GM21367 (cell line): Measurements from ENCODE around the gene TTBK1.

Experiments
- ATAC-seq: cut with Tn5 transposase; IDR thresholded peaks from one replicate; pipeline ENCODE4 v1.9.1; 2021; ENCODE audit not compliant: unreplicated experiment

Gene TTBK1

DNA sequence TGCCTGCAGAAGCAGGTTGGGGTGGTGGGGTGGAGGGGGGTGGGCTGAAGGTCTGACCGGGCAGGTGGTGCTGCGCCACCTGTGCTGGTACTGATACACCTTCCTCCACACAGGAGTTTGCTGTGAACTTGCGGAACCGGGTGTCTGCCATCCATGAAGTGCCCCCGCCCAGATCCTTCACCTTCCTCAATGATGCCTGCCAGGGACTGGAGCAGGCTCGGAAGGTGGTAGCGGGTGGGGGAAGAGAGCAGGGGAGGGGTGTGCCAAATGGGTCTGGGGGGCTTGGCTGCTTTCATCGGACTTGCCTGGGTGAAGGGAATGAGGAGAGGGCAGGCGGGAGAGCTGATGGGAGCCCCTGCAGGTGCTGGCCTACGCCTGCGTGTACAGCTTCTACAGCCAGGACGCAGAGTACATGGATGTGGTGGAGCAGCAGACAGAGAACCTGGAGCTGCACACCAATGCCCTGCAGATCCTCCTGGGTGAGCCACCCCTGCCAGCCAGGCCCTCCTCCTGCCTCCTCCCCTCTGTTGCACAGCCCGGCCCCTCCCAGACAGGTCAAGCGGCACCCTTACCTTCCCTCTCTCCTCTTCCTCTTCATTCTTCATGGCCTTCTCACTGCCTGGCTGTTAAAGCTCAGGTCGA lies 20.7 kb upstream of the TTBK1 start:
- no peak for ATAC-seq

DNA sequence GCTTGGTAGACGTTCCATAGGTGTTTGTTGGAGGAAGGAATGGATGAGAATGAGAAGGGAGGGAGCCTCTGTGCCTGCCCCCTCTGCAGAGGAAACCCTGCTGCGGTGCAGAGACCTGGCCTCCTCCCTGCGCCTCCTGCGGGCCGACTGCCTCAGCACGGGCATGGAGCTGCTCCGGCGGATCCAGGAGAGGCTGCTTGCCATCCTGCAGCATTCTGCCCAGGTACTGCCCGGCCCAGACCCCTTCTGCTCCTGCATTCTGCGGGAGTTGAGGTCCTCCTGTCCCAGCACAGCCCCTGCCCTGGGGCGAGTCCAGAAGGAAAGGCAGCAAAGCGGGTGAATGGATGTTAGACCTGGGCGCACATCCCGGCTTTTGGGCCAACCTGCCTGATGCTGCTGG lies 20.1 kb upstream of the TTBK1 start:
- ATAC-seq: no peak

DNA sequence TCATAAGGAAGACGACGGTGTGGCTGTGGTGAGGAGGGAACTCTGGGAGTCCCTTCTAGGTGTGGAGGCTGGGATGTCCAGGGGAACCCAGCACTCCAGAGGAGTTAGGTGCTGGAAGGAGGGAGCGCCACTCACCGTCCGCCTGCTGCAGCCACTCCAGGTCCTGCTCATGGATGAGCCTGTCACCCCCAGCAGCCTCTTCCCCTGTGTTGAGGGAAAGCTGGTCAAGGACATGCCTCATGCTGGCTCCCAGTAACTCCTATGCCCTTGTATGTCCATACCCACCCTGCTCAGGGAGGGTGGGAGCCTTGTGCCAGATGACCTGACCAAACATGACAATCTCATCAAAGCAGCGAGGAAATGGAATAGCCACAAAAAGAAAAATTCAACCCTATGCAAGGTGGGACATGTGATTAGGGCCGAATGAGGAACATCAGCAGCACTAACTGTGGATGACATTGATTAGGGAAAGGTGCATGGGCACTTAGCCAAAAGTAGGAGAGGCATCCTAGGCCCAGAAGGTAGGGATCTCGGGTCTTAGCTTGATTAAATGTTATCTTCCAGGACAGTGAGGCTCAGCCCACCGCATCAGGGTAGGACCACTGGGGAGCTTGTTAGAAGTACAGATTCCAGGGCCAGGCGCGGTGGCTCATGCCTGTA lies 17.0 kb upstream of the TTBK1 start:
- no peak for ATAC-seq

DNA sequence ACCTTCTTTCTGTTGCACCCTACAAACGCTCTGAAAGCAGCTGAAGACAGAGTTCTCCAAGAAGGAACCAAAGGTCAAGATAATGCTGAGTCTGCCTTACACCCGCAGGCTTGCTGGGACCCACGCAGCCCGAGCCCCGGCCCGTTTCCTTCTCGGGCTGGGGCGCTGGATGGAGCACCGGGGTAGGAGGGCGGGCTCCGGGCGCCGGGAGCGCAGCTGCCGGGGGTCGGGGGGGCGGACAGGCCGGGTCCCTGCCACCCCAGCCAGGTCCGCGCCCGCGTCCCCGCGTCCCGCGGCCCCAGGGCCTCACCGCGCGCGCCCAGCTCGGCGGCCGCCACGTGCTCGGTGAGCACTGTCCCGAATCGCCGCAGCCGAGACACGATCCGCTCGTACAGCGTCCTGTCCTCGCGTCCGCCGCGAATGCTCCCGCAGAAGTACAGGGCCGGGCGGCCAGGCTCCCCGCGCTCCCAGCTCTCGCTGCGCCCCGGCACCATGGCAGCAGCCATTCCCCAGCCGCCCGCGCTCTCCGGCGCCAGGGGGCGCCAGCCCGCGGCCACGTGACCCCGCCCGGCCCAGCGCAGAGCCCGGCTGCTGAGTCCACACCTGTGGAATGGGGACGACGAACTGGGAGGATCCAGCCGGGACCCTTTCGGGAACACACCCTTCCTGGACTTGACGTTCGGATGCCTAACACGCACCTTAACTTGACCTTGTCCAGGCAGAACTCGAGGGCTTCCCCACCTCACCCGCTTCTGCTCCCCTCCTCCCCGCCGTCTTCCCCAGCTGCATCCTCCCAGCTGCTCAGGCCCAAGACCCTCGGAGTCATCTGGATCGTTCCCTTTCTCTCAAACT lies 14.1 kb upstream of the TTBK1 start, which contains the start of gene DNPH1:
DNPH1 (minus strand) TSS at position 531 of the 852 bp plus-strand sequence; CDS start at position 506, 25 bp downstream.
- ATAC-seq: peak; percentile 52

DNA sequence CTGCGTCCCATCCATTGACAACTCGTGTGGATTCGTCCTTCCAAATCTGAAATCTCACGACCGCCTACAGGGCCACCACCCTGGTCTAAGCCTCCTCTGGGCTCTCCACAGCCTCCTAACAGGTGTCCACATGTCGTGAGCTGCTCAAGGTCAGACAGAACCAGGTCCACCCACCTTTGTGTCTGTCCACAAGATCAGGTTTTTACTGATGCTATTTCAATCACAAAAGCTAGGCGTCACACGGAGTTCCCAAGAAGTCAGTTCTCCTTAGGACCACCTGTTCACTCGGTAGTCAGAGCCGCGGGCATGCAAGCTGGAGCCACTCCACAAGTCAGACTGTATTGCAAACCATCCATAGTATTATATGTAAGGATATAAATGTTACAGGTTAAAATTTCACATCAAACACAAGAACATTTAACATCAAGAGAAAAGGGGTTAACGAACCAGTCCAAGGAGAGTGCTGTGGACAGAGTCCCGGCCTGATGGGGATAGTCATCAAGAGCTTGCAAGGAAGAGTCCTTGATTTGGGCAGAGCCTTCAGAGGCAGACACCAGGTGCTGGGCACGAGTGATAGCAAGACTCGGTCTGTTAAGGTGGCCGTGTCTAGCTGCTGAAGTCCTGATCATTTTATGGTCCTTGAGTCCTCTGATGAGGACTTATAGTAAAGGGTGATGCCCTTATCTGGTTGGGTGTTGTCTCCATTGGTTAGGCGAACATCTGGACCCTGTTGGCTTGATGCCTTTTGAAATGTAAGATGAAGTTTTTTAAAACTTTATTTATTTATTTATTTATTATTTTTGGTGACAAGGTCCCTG lies 13.3 kb upstream of the TTBK1 start:
- no peak for ATAC-seq

DNA sequence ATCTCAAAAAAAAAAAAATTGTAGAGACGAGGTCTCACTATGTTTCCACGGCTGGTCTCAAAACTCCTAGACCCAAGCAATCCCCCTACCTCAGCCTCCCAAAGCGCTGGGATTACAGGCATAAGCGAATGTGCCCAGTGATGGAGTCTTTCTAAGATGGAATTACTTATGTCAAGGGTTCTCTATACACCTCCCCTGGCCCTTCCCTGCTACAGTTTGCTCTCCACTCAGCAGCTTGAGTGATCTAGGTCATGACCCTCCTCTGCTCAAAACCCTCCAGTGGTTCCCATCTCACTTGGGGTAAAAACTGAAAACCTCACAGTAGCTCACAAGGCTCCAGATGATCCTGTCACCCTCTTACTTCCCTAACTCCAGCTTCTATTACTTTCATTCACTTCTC lies 12.2 kb upstream of the TTBK1 start:
- no peak for ATAC-seq

DNA sequence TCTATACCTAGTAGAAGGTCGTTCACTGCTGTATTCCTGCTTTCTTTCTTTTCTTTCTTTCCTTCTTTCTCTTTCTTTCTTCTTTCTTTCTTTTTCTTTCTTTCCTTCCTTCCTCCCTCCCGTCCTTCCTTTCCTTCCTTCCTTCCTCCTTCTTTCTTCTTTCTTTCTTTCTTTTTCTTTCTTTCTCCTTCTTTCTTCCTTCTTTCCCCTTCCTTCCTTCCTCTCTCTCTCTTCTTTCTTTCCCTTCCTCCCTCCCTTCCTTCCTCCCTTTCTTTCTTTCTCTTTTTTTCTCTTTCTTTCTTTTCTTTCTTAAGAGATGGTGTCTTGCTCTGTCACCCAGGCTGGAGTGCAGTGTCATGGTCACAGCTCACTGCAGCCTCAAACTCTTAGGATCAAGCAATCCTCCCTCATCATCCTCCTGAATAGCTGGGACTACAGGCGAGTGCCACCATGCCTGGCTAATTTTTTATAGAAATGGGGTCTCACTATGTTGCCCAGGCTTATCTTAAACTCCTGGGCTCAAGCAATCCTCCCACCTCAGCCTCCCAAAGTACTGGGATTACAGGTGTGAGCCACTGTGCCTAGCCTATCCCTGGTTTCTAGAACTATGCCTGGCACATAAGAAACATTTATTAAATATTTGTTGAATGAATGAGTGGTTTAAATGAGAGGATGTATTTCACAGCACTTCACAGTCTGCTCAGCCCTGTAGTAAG lies 11.4 kb upstream of the TTBK1 start:
- ATAC-seq: no peak

DNA sequence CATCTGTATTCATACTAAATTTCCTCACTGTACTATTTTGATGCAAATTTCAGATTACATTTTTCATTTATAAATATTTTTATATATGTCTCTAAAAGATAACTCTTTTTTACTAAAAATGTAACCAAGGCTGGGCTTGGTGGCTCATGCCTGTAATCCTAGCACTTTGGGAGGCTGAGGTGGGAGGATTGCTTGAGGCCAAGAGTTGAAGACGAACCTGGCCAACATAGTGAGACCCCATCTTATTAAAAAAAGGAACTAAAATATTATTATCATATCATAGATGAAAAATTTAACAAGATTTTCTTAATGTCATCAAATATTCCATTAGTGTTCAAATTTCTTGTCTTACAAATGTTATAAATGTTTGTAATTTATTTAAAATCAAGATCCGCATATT lies 7.4 kb upstream of the TTBK1 start:
- no peak for ATAC-seq

DNA sequence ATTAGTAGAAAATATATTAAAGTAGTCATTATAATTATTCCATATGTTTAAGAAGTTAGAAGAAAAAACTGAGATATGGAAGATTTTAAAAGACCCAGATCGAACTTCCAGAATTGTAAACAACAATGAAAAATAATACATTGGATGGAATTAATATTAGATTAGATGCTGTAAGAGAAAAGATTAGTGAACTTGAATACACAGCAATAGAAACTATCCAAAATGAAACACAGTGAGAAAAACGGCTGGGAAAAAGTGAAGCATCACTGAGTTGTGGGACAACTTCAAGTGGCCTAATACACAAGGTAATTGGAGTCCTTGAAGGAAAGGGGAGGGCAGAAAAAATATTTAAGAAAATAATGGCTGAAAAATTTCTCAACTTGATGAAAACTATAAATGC lies 4.2 kb upstream of the TTBK1 start:
- ATAC-seq: no peak

DNA sequence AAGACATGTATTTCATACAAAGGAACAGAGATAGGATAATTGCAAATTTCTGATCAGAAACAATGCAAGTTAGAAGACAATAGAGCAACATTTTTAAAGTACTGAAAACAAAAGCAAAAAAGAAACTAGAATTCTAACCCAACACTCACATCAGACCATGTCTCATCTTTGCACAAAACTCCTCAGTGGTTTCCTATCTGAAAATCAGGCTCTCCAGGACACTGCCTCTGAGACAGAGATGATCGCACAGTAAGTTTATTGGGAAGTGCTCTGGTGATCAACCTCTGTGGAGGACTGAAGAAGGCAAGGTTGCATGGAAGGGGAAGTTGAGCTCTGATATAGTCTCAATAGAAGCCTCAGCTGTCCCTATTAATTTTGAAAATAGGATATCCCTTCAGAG lies 2.3 kb upstream of the TTBK1 start:
- ATAC-seq: no peak

DNA sequence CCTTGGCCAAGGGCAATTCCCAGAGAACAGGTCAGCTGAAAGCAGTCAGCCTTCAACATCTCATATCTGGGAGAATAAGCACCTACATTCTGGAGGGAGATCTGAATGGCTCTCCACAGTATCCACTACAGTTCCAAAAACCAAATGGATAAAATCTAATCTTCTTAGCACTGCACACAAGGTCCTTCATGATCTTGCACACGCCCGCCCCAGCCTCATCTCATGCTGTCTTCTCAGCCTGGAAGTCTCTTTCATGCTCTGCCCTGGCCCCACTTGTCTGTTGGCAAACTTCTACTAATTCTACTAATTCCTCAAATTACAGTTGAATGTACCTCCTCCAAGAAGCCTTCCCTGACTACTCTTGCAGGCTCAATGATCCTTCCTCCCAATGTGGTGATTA lies 1.8 kb upstream of the TTBK1 start:
- no peak for ATAC-seq

DNA sequence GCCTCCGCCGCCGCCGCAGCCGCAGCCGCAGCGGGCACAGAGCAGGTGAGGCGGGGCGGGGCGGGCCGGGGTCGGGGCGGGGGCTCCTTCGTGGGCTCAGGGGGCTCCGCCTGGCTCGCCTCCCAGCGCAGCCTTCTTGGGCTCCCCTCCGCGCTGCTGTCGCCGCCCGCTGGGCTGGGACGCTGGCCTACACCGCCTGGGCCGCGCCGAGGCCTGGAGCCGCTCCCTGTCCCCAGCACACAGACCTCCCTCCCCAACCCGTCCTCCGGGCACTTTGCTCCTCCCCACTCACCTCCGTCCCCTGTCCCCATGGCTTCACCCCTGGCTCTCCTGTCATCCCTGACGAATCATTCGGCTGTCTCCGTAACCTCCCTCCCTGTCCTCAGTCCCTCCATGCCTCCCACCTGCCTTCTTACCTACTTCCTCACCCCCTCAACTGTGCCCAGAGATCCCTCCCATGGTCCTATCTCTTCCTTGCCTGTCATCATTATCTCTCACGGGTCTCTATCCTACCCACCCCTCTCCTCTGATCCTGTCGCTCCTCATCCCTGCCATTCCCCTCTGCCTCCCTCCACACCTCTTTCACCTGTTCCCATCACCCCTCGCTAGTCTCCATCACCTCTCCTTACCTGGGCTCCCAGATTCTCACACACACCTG lies 512 bp downstream of the TTBK1 start:
- no peak for ATAC-seq

DNA sequence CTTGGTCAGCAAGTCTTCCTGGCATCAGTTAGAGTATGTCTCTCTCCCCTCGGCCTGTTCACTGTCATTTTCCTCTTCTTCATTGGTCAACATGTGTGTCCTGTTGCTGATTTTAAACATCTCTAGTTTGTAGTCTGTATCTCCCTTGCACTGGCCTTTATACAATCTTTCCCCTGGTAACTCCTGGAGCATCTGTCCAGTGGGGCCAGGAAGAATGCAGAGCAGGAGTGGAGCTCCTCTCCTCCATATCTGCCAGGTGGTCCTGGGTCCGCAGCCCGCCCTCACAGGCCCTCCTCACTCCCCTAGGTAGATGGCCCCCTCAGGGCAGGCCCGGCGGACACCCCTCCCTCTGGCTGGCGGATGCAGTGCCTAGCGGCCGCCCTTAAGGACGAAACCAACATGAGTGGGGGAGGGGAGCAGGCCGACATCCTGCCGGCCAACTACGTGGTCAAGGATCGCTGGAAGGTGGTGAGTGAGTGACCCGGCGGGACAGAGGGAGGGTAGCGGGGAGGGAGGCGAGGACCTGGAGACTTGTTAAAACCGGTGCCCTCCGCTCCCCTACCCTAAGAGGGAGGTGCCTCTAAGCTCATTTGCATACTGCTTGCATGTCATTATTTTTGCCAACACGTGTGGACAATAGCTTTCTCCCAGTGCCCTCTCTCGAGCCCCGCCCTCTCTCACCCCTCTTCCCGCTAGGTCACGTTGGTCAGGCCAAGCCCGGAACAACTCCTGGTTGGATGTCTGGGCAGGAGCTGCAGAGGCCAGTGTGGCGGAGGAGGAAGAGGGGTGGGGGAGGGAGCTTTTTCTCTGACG lies 3.2 kb downstream of the TTBK1 start:
- peak; percentile 6 for ATAC-seq

DNA sequence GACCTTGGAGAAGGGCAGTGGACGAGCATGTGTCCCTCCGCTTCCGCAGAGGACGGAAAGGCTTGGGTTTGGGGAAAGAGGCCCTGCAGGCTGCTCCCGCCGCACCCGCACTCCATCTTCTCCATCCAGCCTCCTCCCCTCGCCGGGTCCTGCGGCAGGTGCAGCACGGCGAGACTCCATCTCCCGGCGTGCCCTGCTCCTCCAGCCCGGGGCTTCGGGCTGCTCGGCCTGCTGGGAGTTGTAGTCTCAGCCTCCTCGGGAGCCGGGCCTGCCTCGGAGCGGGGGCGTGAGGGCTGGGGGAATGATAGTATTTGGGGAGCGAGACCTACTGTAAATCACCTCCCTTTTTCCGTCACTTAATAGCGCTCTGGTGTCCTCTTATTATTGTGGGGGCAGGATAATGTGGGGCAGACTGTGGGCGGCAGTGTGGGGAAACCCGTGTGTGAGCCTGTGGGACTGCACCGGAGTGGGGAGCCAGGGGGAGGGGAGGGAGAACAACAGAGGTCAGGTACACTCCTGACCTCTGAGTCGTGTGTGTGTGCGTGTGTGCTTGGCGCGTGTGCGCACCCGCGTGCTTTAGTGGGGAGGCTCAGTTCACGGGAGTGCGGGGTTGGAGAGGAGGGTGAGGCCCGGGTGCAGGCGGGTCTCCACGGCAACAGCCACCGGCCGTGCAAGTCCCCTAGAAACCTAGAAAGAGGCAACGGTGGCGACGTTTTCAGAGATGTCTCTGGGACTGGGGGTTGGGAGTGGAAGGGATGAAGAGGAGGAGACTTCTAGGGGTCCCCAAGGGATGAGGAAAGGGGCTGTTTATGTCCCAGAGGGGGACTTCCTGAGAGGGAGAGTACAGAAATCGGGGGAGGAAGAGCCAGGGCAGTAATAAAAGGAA lies 4.1 kb downstream of the TTBK1 start:
- peak; percentile 79 for ATAC-seq

DNA sequence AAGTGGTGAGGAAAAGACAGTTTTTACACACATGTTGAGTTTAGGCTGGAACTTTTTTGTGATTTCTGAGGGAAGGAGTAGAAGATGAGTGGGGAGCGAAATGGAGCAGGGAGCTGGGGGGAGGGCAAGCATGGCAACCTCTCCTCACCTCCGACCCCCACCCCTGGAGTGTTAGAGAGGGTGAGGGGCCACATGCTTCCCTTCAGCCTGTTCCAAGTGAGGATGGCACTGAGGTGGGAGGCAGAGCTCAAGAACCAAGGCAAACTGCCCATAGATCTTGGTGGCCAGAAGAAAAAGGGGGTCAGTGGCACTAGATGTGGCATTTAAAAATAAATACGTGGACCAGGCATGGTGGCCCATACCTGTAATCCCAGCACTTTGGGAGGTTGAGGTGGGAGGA lies 4.8 kb downstream of the TTBK1 start:
- no peak for ATAC-seq

DNA sequence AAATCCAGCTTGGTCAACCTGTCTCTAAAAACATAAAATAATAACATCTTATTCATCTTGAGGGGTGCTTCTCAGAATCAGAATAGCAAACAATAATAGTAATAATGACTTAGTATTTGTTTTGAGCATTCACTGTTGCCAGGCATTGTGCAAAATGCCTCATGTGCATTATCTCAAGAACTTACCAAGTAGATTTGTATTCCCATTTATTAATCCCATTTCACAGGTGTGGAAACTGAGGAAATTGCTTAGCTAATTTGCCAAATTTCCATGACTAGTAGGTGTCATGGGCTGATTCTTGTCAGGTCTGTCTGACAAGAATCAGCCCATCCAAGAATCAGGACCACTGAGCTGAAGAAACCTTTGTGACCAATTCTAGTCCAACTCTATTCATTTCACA lies 5.5 kb downstream of the TTBK1 start:
- ATAC-seq: no peak

DNA sequence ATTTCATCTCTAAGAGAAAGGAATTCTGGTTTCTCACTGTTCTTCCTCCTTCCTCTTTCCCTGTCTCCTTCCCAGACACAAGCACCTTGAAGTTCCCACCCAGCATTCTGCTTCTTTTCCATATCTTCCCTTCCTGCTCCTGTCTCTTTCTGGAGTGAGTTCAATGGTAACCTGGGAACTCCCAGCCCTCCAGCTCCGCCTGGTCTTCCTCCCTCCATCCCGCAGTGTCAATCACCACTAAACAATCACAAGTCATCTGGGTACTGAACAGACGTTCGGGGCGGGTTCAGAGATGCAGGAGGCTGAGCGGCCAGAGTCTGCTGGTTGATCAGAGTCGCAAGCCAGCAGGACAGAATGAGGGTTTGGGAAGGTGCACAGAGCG lies 7.7 kb downstream of the TTBK1 start:
- no peak for ATAC-seq

DNA sequence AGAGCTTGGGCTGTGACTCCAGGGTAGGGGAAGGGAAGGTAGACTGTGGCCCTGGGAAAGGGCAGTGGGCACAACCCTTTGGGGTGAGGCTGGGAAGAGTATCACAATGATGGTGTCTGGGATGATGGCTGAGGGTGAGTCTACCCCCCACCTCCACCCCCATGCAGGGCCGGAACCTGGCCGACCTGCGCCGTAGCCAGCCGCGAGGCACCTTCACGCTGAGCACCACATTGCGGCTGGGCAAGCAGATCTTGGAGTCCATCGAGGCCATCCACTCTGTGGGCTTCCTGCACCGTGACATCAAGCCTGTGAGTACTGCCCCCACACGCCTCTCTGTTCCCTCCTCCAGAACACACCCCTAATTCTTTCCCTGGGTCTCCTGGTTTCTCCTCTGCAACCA lies 10.1 kb downstream of the TTBK1 start:
- no peak for ATAC-seq
